Ecto neural progenitor cell (in vitro differentiated cells): ENCODE results near the gene OR6C76.

Source experiments
- DNase-seq: peaks from one replicate; pipeline ENCODE4 v3.0.0-alpha.2; 2018; ENCODE audit warnings: low spot score

Gene OR6C76

DNA sequence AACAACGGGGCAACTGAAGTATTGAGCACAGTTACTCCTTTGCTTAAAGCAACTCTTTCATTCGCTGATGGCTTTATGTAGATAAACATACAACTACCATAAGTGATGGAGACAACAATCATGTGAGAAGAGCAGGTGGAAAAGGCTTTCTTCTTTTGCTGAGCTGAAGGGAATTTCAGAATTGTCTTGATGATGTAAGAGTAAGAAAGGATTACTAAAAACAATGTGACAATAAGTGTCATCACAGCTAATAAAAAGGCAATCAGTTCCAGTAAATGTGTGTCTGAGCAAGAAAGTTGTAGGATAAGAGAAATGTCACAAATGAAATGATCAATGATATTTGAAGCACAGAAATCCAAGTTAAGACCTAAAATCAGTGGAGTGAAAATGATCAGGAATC, 43.2 kb downstream of the OR6C76 start:
- DNase-seq = no peak

DNA sequence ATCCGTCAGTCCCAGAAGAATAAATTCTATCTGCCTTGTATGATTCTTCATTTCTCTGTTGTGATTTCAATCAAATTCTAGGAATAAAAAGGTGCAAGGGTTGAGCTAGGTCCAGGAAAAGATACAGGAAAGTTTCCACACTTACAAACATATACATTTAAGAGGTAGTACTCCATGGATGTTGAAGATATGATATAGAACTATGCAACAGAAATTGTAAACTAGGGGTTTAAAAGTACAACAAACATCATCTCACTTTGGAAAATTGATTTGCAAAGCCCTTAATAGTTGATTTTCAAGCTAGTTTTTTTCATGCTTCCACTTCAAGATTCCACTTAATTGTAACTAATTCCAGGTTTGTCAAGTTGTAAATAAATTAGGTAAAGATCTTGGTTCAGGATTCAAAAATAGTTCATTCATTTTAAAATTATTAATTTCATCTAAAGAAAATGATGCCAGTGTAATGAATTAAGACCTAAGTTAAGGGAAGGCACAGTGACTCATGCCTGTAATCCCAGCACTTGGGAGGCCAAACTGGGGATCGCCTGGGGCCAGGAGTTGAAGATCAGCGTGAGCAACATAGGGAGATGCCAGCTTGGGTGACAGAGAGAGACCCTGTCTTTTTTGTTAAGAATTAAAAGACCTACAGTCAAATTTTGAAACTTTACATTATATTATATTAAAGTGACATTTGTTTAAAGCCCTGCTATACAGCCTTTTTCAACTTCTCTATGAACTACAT, 44.2 kb downstream of the OR6C76 start, which contains the start of gene OR6C70:
Gene OR6C70, minus strand, starts transcription at position 51 of the 742 bp plus-strand sequence. Its CDS starts 0 bp downstream, at position 51.
- DNase-seq = peak; percentile 58

DNA sequence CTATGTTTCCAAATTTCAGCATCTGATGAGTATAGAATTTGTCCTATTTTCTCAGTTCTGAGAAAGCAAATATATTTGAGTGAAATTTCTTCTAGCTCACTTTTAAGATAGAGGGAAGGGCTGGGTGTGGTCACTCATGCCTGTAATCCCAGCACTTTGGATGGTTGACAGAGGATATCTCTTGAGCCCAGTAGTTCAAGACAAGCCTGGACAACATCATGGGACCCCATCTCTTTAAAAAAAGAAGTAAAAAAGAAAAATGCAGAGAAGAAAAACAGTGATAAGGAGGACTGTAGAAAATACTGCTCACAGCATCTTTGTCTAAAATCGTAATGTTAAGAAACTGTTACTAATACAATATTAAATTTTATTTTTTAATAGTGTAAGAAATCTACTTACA, 46.2 kb downstream of the OR6C76 start:
- DNase-seq = no peak
